NB4 (cell line): ENCODE measurements around the gene ANKRD33B.

Experiments
- CTCF ChIP-seq: IDR thresholded peaks from one replicate; pipeline ENCODE4 v1.5.1; 2012; ENCODE audit warnings: low read depth, low read length
- MYC ChIP-seq: IDR thresholded peaks from 2 replicates; pipeline ENCODE4 v1.6.1; 2011; ENCODE audit warnings: low read depth, low read length
- POLR2A ChIP-seq: IDR thresholded peaks from 2 replicates; pipeline ENCODE4 v1.6.1; 2011; ENCODE audit warnings: mild to moderate bottlenecking; ENCODE audit not compliant: insufficient read length; ENCODE audit errors: extremely low read depth
- TF ChIP-seq, protein P1 (sequence below): IDR thresholded peaks from 2 replicates; pipeline ENCODE4 v1.6.1; 2011; ENCODE audit warnings: low read depth, low read length

- no peak for TF ChIP-seq POLR2A
- TF ChIP-seq CTCF = no peak
- TF ChIP-seq, protein P1, sequence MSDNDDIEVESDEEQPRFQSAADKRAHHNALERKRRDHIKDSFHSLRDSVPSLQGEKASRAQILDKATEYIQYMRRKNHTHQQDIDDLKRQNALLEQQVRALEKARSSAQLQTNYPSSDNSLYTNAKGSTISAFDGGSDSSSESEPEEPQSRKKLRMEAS = no peak
- TF ChIP-seq MYC = no peak
Observed at GRCh38 chr5:10524376-10525123, 39.3 kb upstream of the ANKRD33B start.
